Esophagus squamous epithelium (tissue), 5 donors: Measurements from ENCODE around the gene ORM1. TPM values are rescaled to one million over a fixed set of nuclear protein-coding genes. Genes with fewer than 3 reads are reported as not detected.

Experiments
- DNase-seq: peaks from one replicate; lab custom pipeline; 2025; lab: John Stamatoyannopoulos, UW
- H3K27ac ChIP-seq, 4 donors: fragments of 200-600 bp; sonication (generic); one replicate each; pipeline ENCODE4 v1.5.1; 2016 to 2019; ENCODE audit warnings: mild to moderate bottlenecking in 1 of 4
- H3K27me3 ChIP-seq, 4 donors: fragments of 200-600 bp; sonication (generic); 1 replicate in 3 of 4; 2 replicates in 1 of 4; pipeline versions ENCODE4 v1.5.1 to v1.6.0; 2017 to 2021; ENCODE audit warnings: antibody characterized with exemption in 1 of 4
- H3K36me3 ChIP-seq, 3 donors: fragments of 200-600 bp; sonication (generic); one replicate each; pipeline ENCODE4 v1.5.1; 2016 to 2019
- H3K4me1 ChIP-seq, 3 donors: fragments of 200-600 bp; sonication (generic); one replicate each; pipeline ENCODE4 v1.5.1; 2017 to 2019
- H3K4me3 ChIP-seq, 4 donors: fragments of 200-600 bp; sonication (generic); 1 replicate in 3 of 4; 2 replicates in 1 of 4; pipeline ENCODE4 v1.5.1; 2016 to 2019; ENCODE audit warnings: mild to moderate bottlenecking in 2 of 4, moderate library complexity in 1 of 4
- H3K9me3 ChIP-seq, 3 donors: fragments of 200-600 bp; sonication (generic); one replicate each; pipeline ENCODE4 v1.5.1; 2016 to 2019
- POLR2A ChIP-seq, 4 donors: fragments of 450-650 bp; IDR thresholded peaks; one replicate each; pipeline ENCODE4 v1.6.1; 2017; ENCODE audit warnings: antibody characterized with exemption in 4 of 4, mild to moderate bottlenecking in 4 of 4, moderate library complexity in 3 of 4
- WGBS, 2 donors: methylation state at CpG; one replicate each; pipeline ENCODE4 v1.1.5; 2018; 5-methylcytosine and 5-hydroxymethylcytosine counted together
- intact Hi-C: fragments of 100-400 bp; cut with DNase I; formaldehyde crosslinking; loops from one replicate; pipeline ENCODE4 v1.15.0; 2022
- total RNA-seq, 4 donors: library from RNA; depleted of rRNA; stranded (reverse); fragments of >200 nt; gene quantifications; one replicate each; pipeline ENCODE4 v1.1.0, GENCODE V29; 2016
- TF ChIP-seq, protein P1 (sequence below), 6 experiments: fragments of 450-650 bp in 4 of 6; fragments of 200-600 bp in 2 of 6; sonication (generic) in 2 of 6; IDR thresholded peaks; one replicate each; pipeline ENCODE4 v1.5.1; 2016 to 2019; ENCODE audit warnings: antibody characterized with exemption in 6 of 6, mild to moderate bottlenecking in 4 of 6, moderate library complexity in 4 of 6
- donor health status: DM: yes; HTN: yes; CAD: no.

The ORM1 gene
- total RNA-seq, 4 donors from 2014 or later: 0.41 TPM; not detected in 3

DNA sequence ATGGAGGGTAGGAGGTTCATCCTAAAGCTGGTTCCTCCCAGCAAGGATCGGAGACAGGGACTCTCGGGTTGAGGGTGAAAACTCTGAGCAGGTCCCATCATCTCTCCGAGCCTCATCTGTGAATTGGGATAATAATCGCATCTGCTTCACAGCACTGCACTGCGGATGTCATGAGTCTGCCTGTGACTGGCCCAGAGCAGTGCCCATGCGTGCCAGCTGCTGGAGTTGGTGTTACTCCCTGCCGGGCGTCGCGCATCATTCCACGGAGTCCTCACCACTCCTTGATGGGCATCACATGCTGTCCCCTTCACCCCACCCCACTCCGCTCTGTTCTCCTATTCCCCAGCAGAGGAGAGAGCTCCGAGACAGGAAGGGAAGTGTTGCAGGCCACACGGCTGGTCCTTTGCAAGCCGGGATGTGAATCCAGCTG, 35.1 kb upstream of the ORM1 start:
- Histone ChIP-seq H3K27me3 (no peaks in the 10 kb centered on the region), H3K36me3 (peaks cover 0 to 12% (median 0%) of the 10 kb centered on the region in 3 donors), H3K4me1 (peaks cover 0 to 33% (median 4%) of the 10 kb centered on the region in 3 donors), H3K4me3 (no peak overlapping the region), H3K27ac (no peak overlapping the region), H3K9me3 (no peaks in the 10 kb centered on the region)
- no peak for DNase-seq
- WGBS, 2 donors: 40 to 49% methylated on average over 1 to 5 of the region's 15 CpGs
- intact Hi-C loops: loop anchor here (5.0 kb wide), 1 partner anchor 130 kb away; the partner anchor contains the start of gene COL27A1
- TF ChIP-seq, protein P1, sequence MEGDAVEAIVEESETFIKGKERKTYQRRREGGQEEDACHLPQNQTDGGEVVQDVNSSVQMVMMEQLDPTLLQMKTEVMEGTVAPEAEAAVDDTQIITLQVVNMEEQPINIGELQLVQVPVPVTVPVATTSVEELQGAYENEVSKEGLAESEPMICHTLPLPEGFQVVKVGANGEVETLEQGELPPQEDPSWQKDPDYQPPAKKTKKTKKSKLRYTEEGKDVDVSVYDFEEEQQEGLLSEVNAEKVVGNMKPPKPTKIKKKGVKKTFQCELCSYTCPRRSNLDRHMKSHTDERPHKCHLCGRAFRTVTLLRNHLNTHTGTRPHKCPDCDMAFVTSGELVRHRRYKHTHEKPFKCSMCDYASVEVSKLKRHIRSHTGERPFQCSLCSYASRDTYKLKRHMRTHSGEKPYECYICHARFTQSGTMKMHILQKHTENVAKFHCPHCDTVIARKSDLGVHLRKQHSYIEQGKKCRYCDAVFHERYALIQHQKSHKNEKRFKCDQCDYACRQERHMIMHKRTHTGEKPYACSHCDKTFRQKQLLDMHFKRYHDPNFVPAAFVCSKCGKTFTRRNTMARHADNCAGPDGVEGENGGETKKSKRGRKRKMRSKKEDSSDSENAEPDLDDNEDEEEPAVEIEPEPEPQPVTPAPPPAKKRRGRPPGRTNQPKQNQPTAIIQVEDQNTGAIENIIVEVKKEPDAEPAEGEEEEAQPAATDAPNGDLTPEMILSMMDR (IDR thresholded peaks at IDR 0.05): no peak
- TF ChIP-seq POLR2A (IDR thresholded peaks at IDR 0.05): no peak

DNA sequence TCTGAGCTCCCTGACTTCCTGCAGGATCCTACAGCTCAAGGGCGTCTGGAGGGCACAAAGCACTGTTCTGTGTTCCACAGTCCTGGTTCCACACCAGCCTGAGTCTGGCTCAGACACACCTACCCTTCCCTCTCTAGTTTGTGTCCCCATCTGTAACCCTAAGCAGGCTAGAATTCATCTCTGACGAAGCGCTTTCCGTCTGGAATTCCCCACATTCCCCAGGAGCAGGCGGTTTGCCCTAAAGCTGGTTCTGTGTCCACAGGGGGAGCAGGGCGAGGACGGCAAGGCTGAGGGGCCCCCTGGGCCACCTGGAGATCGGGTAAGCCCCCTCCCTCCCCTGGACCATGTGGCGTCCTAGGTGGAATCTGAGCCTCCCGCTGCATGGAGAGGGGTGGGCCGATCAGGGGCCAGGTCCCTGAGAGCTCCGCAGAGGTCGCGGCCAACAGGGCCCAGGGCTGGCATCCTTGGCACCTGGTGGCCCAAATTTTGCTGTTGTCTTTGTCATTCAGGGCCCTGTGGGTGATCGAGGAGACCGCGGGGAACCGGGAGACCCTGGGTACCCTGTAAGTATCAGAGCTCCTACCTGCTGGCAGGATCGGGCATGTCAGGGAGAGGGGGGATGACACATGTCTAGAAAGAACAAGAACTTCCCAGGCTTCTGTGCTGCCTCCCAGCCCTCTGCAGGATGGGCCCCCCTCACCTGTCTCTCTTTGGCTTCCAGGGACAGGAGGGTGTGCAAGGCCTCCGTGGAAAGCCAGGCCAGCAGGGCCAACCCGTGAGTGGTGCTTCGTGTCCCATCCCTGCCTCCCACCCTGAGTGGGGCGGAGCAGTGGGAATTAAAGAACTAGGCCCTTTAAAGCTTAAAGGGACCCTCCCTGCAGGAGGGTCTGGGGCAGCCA, 34.5 kb upstream of the ORM1 start:
- WGBS, 2 donors: 14 to 31% methylated on average over 2 to 9 of the region's 23 CpGs
- intact Hi-C loops: loop anchor here (5.0 kb wide), 1 partner anchor 131 kb away; the partner anchor contains the start of gene COL27A1
- peaks cover 0 to 14% (median 0%) of the 10 kb centered on the region in 3 donors for H3K36me3 ChIP-seq
- no peak for TF ChIP-seq POLR2A (IDR thresholded peaks at IDR 0.05)
- H3K9me3 ChIP-seq: no peaks in the 10 kb centered on the region
- H3K27me3 ChIP-seq: no peaks in the 10 kb centered on the region
- H3K4me1 ChIP-seq: peaks cover 0 to 33% (median 4%) of the 10 kb centered on the region in 3 donors
- H3K27ac ChIP-seq: no peak overlapping the region
- no peak for DNase-seq
- H3K4me3 ChIP-seq: no peak overlapping the region

DNA sequence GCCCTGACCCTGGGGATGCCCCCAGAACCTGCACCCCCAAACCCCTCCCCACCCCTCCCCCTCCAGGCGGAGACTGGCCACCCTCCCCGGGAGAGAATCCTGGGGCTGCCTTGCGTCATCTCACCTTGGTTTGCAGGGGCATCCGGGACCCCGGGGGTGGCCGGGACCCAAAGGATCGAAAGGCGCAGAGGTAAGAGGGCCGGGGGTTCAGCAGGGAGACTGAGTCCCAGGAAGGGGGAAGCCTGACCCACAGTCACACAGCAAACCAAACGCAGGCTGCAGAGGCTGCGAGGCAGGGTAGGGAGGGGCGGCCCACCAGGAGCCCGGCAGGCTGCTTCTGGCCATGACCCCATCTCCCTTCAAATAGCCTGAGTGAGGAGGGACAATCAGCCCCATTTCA, 33.8 kb upstream of the ORM1 start:
- peaks cover 0 to under 1% (median 0%) of the 10 kb centered on the region in 3 donors for H3K9me3 ChIP-seq
- intact Hi-C loops: loop anchor here (5.0 kb wide), 1 partner anchor 132 kb away; the partner anchor contains the start of gene COL27A1
- WGBS, 2 donors: no CpG with 5 or more reads among the region's 13 CpGs
- TF ChIP-seq POLR2A (IDR thresholded peaks at IDR 0.05): no peak
- TF ChIP-seq, protein P1 (IDR thresholded peaks at IDR 0.05): no peak
- H3K27ac ChIP-seq: no peak overlapping the region
- peaks cover 0 to 20% (median 0%) of the 10 kb centered on the region in 3 donors for H3K36me3 ChIP-seq
- no peaks in the 10 kb centered on the region for H3K27me3 ChIP-seq
- DNase-seq: no peak
- no peak overlapping the region for H3K4me3 ChIP-seq
- H3K4me1 ChIP-seq: peaks cover 0 to 33% (median 4%) of the 10 kb centered on the region in 3 donors

DNA sequence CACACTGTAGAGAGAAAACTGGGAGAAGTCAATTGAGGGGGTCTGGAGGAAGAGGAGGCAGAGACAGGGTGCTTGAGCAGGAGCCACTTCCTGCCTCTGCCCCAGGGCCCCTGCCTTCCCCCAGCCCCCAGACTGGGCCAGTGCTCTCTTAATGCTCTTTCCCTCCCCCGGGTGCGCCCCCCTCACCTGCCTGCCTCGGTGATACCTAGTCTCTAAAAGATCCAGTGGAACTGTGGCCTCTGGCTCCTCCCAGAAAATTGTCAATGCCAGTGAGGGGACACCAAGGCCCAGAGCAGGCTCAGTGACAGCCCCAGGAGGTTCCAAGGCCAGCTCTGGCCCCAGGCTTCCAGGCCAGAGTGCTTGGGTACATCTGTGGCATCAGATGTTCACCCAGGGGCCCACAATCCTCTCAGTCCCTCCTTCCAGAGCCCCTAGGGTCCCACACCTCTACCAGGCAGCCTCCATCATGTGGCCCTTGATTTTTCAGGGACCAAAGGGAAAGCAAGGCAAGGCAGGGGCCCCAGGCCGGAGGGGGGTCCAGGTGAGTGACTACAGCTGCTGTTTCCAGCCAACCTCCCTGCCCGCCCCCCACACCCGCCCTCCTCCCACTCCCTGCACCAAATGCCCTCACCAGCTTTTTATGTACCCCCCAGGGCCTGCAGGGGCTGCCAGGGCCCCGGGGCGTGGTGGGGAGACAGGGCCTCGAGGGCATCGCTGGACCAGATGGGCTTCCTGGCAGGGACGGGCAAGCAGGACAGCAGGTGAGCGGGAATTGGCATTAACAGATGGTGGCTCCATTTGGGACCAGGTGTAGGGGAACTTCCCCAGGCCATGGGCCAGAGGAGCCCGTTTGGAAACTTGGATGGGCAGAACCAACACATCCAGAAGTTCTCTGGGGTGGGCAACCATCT, 33.1 kb upstream of the ORM1 start:
- Histone ChIP-seq H3K27ac (no peak overlapping the region), H3K9me3 (peaks cover 0 to 7% (median 3%) of the 10 kb centered on the region in 3 donors), H3K4me1 (peaks cover 0 to 26% (median 4%) of the 10 kb centered on the region in 3 donors), H3K4me3 (no peak overlapping the region), H3K27me3 (no peaks in the 10 kb centered on the region), H3K36me3 (peaks cover 0 to 28% (median 0%) of the 10 kb centered on the region in 3 donors)
- 75 to 86% methylated on average over 4 to 8 of the region's 13 CpGs for WGBS, 2 donors
- DNase-seq: no peak
- intact Hi-C loops: loop anchor here (5.0 kb wide), 2 partner anchors 133 to 183 kb away; partner anchors contain the start of gene COL27A1
- TF ChIP-seq, protein P1 (IDR thresholded peaks at IDR 0.05): no peak
- TF ChIP-seq POLR2A (IDR thresholded peaks at IDR 0.05): no peak

DNA sequence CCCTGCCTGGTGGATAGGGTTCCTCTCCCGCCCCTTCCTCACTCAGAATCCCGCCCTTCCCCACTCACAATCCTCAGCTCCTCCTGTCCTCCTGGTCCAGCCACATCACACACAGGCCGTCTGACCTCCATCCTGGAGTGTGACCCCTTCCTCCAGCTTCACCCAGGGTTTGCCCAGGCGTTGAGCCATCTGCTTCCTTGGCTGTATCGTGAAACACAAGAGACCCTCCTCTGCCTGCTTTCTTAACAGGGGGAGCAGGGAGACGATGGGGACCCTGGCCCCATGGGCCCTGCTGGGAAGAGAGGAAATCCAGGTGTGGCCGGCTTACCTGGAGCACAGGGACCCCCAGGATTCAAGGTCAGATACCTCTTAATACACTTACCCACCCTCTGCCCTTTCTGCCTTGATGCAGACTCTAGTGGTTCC, 32.3 kb upstream of the ORM1 start:
- Histone ChIP-seq H3K36me3 (peaks cover 0 to 35% (median 0%) of the 10 kb centered on the region in 3 donors), H3K27ac (no peak overlapping the region)
- whole genome bisulfite sequencing, 2 donors: 65 to 75% methylated on average over 3 to 4 of the region's 7 CpGs

More for the DNA sequence above, 32.3 kb upstream of the ORM1 start:
- TF ChIP-seq POLR2A (IDR thresholded peaks at IDR 0.05): no peak
- TF ChIP-seq, protein P1 (IDR thresholded peaks at IDR 0.05): no peak
- no peak overlapping the region for H3K4me3 ChIP-seq
- DNase-seq: no peak
- H3K27me3 ChIP-seq: no peaks in the 10 kb centered on the region
- H3K4me1 ChIP-seq: peaks cover 0 to 18% (median 4%) of the 10 kb centered on the region in 3 donors
- intact Hi-C loops: loop anchor here (5.0 kb wide), 1 partner anchor 183 kb away; no protein-coding TSS in a partner anchor
- H3K9me3 ChIP-seq: peaks cover 0 to 8% (median 5%) of the 10 kb centered on the region in 3 donors
